ENCODE results near the gene ENDOD1.

Gene ENDOD1

DNA sequence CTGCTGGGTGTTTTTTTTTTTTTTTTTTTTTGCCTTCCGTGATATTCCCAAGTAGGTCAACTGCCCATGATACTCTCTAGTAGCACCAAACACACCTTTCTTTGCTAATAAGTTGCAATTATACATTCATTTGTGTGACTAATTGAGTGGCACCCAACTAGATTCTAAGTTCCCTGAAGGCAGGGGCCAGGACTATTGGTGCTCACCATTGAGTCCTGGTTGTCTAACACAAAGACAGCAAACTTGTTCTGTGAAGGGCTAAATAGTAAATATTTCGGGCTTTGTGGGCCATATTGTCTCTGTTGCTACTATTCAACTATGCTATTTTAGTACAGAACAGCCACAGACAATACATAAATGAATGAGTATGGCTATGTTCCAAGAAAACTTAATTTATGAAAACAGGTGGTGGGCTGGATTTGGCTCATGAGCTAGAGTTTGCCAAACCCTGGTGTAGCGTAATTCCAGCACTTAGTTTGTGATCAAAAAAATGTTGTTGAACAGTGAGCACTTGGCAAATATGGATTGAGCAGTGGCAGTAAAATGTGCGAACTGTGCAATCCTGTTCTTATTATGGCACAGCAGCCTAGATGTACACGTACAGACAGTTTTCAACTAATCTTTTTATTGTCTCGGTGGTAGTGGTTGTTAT, 11.3 kb downstream of the ENDOD1 start:
- DNase-seq: no peak
- no peaks in the 10 kb centered on the region for H3K36me3 ChIP-seq
- H3K27me3 ChIP-seq (ENCODE audit: insufficient read depth, low read depth, severe bottlenecking): no peaks in the 10 kb centered on the region
- no peaks in the 10 kb centered on the region for H3K9me3 ChIP-seq (ENCODE audit: severe bottlenecking)
- no peak for TF ChIP-seq CTCF (IDR thresholded peaks at IDR 0.05; ENCODE audit: low read depth, low read length)
- no peak overlapping the region for H3K27ac ChIP-seq
- H3K4me3 ChIP-seq (ENCODE audit: low read depth, low read length): no peak overlapping the region

GRCh38 chr11:95101935-95102334, 12.3 kb downstream of the ENDOD1 start:
- Histone ChIP-seq H3K27me3 (ENCODE audit: insufficient read depth, low read depth, severe bottlenecking) (no peaks in the 10 kb centered on the region), H3K9me3 (ENCODE audit: severe bottlenecking) (no peaks in the 10 kb centered on the region), H3K27ac (peak overlapping the region; percentile 64), H3K36me3 (no peaks in the 10 kb centered on the region), H3K4me3 (ENCODE audit: low read depth, low read length) (no peak overlapping the region)
- TF ChIP-seq CTCF (IDR thresholded peaks at IDR 0.05; ENCODE audit: low read depth, low read length): no peak
- DNase-seq: peak; percentile 74

DNA sequence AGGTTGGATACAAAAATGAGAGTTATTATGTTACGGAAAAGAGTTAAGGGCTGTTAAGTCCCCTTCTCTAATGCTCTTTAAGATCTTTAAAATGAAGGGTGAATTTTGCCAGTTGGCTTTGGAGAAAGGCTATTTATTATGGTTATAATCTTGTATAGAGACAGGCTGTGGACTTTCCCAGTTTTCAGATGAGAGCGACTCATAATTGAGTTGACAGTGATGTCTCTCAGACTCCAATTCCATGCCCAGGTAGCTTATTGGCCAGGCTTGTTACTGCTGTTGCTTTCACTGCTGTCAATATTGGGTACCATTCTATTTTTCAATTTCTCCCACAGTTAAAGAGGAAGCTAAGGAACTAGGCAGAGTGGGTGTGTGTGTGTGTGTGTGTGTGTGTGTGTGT, 13.1 kb downstream of the ENDOD1 start:
- no peaks in the 10 kb centered on the region for H3K36me3 ChIP-seq
- no peaks in the 10 kb centered on the region for H3K27me3 ChIP-seq (ENCODE audit: insufficient read depth, low read depth, severe bottlenecking)
- H3K27ac ChIP-seq: peak overlapping the region; percentile 64
- no peak for DNase-seq
- no peak for TF ChIP-seq CTCF (IDR thresholded peaks at IDR 0.05; ENCODE audit: low read depth, low read length)
- H3K4me3 ChIP-seq (ENCODE audit: low read depth, low read length): no peak overlapping the region
- H3K9me3 ChIP-seq (ENCODE audit: severe bottlenecking): no peaks in the 10 kb centered on the region

GRCh38 chr11:95103701-95104100, 14.1 kb downstream of the ENDOD1 start:
- DNase-seq: peak; percentile 21
- no peak for TF ChIP-seq CTCF (IDR thresholded peaks at IDR 0.05; ENCODE audit: low read depth, low read length)
- H3K9me3 ChIP-seq (ENCODE audit: severe bottlenecking): no peaks in the 10 kb centered on the region
- no peaks in the 10 kb centered on the region for H3K36me3 ChIP-seq
- peak overlapping the region; percentile 64 for H3K27ac ChIP-seq
- H3K4me3 ChIP-seq (ENCODE audit: low read depth, low read length): no peak overlapping the region
- no peaks in the 10 kb centered on the region for H3K27me3 ChIP-seq (ENCODE audit: insufficient read depth, low read depth, severe bottlenecking)

- H3K36me3 ChIP-seq: no peaks in the 10 kb centered on the region
- no peaks in the 10 kb centered on the region for H3K27me3 ChIP-seq (ENCODE audit: insufficient read depth, low read depth, severe bottlenecking)
- H3K27ac ChIP-seq: peak overlapping the region; percentile 64
- no peak overlapping the region for H3K4me3 ChIP-seq (ENCODE audit: low read depth, low read length)
- no peak for TF ChIP-seq CTCF (IDR thresholded peaks at IDR 0.05; ENCODE audit: low read depth, low read length)
- peak; percentile 38 for DNase-seq
- no peaks in the 10 kb centered on the region for H3K9me3 ChIP-seq (ENCODE audit: severe bottlenecking)
Measured at GRCh38 chr11:95104121-95104830, 14.6 kb downstream of the ENDOD1 start.
